T-cell (primary cell): ENCODE results near the gene SLAMF8. TPM values are rescaled to one million over a fixed set of nuclear protein-coding genes. Genes with fewer than 3 reads are reported as not detected.

Experiments
- ATAC-seq, 4 experiments: fragments of 200-7000 bp in 3 of 4; fragments of 150-1000 bp in 1 of 4; cut with Tn5 transposase; replicated peaks in 1 of 4; 1 replicate in 3 of 4; 2 replicates in 1 of 4; pipeline ENCODE4 v1.10.0; 2021; ENCODE audit warnings: moderate library complexity in 3 of 4, mild to moderate bottlenecking in 2 of 4, moderate number of reproducible peaks in 1 of 4
- CTCF ChIA-PET, 2 donors: fragments of 300-600 bp; sonication (Branson Sonifier 250); formaldehyde crosslinking; loops; one replicate each; lab custom pipeline; 2022; ENCODE audit warnings: antibody characterized with exemption in 2 of 2; lab: Charles Lee
- POLR2A ChIA-PET, 2 donors: fragments of 300-600 bp; sonication (Branson Sonifier 250); formaldehyde crosslinking; loops; one replicate each; lab custom pipeline; 2022; ENCODE audit warnings: antibody characterized with exemption in 2 of 2; lab: Charles Lee
- DNase-seq, 35 experiments: peaks; one replicate each; pipeline versions ENCODE4 v3.0.0 to v3.0.0-alpha.2; 2013 to 2023
- H3K27ac ChIP-seq: one replicate; pipeline ENCODE4 v1.5.1; 2013; ENCODE audit warnings: low read length
- H3K27me3 ChIP-seq, 2 experiments: replicated peaks in 1 of 2; 1 replicate in 1 of 2; 2 replicates in 1 of 2; pipeline versions ENCODE4 v1.6.1 to v1.7.0; 2013; ENCODE audit warnings: low read length in 1 of 2, mixed read lengths in 1 of 2; ENCODE audit not compliant: control insufficient read depth in 2 of 2, insufficient read depth in 2 of 2; ENCODE audit errors: extremely low read depth in 1 of 2
- H3K36me3 ChIP-seq, 2 donors: 1 replicate in 1 of 2; 2 replicates in 1 of 2; pipeline versions ENCODE4 v1.6.1 to v1.7.0; 2013; ENCODE audit warnings: low read length in 1 of 2; ENCODE audit not compliant: control insufficient read depth in 2 of 2, insufficient read depth in 1 of 2; ENCODE audit errors: extremely low read depth in 1 of 2
- H3K4me1 ChIP-seq, 2 experiments: 1 replicate in 1 of 2; 2 replicates in 1 of 2; pipeline versions ENCODE4 v1.6.1 to v1.7.0; 2013; ENCODE audit warnings: low read length in 2 of 2, mixed read lengths in 1 of 2; ENCODE audit not compliant: insufficient read depth in 2 of 2, control insufficient read depth in 1 of 2; ENCODE audit errors: extremely low read depth in 1 of 2
- H3K4me3 ChIP-seq, 2 donors: 1 replicate in 1 of 2; 2 replicates in 1 of 2; pipeline versions ENCODE4 v1.5.1 to v1.7.0; 2013; ENCODE audit warnings: mild to moderate bottlenecking in 2 of 2, low read length in 1 of 2, moderate library complexity in 1 of 2; ENCODE audit not compliant: control insufficient read depth in 1 of 2; ENCODE audit errors: extremely low read depth in 1 of 2
- H3K9me3 ChIP-seq: 2 replicates; pipeline ENCODE4 v1.7.0; 2013
- H3K27ac Mint-ChIP-seq, 2 donors: one replicate each; pipeline ENCODE4 v1.8.0; 2020 to 2021; ENCODE audit warnings: mild to moderate bottlenecking in 2 of 2, mixed read lengths in 2 of 2
- H3K27me3 Mint-ChIP-seq, 2 donors: one replicate each; pipeline ENCODE4 v1.8.0; 2021 to 2022; ENCODE audit warnings: mixed read lengths in 2 of 2
- H3K36me3 Mint-ChIP-seq: one replicate; pipeline ENCODE4 v1.8.0; 2021; ENCODE audit warnings: mixed read lengths
- H3K4me1 Mint-ChIP-seq, 3 donors: one replicate each; pipeline ENCODE4 v1.8.0; 2020 to 2022; ENCODE audit warnings: mixed read lengths in 3 of 3, mild to moderate bottlenecking in 1 of 3
- H3K4me3 Mint-ChIP-seq, 3 donors: one replicate each; pipeline ENCODE4 v1.8.0; 2020 to 2022; ENCODE audit warnings: mild to moderate bottlenecking in 3 of 3, mixed read lengths in 3 of 3, moderate library complexity in 3 of 3
- H3K9me3 Mint-ChIP-seq, 3 donors: one replicate each; pipeline ENCODE4 v1.8.0; 2020 to 2022; ENCODE audit warnings: mixed read lengths in 3 of 3
- WGBS: methylation state at CpG from one replicate; pipeline ENCODE4 v1.1.5; 2013; ENCODE audit warnings: missing lambda C conversion rate; ENCODE audit not compliant: insufficient coverage; 5-methylcytosine and 5-hydroxymethylcytosine counted together
- total RNA-seq, 35 experiments: library from RNA in 6 of 35; stranded (reverse) in 6 of 35; fragments of 120-200 nt in 1 of 35; gene quantifications; one replicate each; pipeline versions ENCODE4 v1.2.1 to v1.2.4 and lab custom pipeline; 2013 to 2026

Gene SLAMF8
- total RNA-seq, 5 donors from 2014 or later (not counting 1 experiment from before 2014, with no cell fraction given): 0.41 to 1.0 (median 0.69) TPM; not detected in 1

- ChIA-PET POLR2A (no interaction called here), CTCF (interaction anchor here (0.7 to 1.6 kb wide), 4 partner anchors 85 to 91 kb away, joined by 3 to 7 read pairs (median 4); no protein-coding TSS in a partner anchor)
- H3K27me3 ChIP-seq: no peaks in the 10 kb centered on the region
- peak overlapping the region; percentile 22 for H3K27ac ChIP-seq
- WGBS: 86% methylated on average over 2 of the region's 7 CpGs
- H3K36me3 ChIP-seq: peaks cover 0 to 8% of the 10 kb centered on the region in 2 donors
- no peak for DNase-seq
- ATAC-seq: no peak
- Mint-ChIP-seq H3K27me3 (peaks cover 0 to 9% of the 10 kb centered on the region in 2 donors), H3K4me3 (peak overlapping the region in 1 of 3 donors; percentile 11), H3K9me3 (no peaks in the 10 kb centered on the region), H3K36me3 (peaks cover 10% of the 10 kb centered on the region), H3K27ac (peak overlapping the region in 1 of 2 donors; percentile 18), H3K4me1 (peaks cover 22 to 49% (median 31%) of the 10 kb centered on the region in 3 donors)
- no peaks in the 10 kb centered on the region for H3K9me3 ChIP-seq
- H3K4me1 ChIP-seq: peaks cover 12 to 58% of the 10 kb centered on the region in 2 experiments
- peak overlapping the region in 1 of 2 donors; percentile 31 for H3K4me3 ChIP-seq
Measured at GRCh38 chr1:159803956-159804689, 22.6 kb upstream of the SLAMF8 start.

GRCh38 chr1:159804924-159805323 is 21.7 kb upstream of the SLAMF8 start:
- Histone ChIP-seq H3K36me3 (peaks cover 0 to 10% of the 10 kb centered on the region in 2 donors), H3K27ac (no peak overlapping the region), H3K4me3 (no peak overlapping the region), H3K27me3 (peaks cover 0 to 4% of the 10 kb centered on the region in 2 experiments), H3K9me3 (no peaks in the 10 kb centered on the region), H3K4me1 (peaks cover 7 to 51% of the 10 kb centered on the region in 2 experiments)
- no peak overlapping the region for H3K27ac Mint-ChIP-seq
- H3K27me3 Mint-ChIP-seq: peaks cover 0 to 7% of the 10 kb centered on the region in 2 donors
- no peaks in the 10 kb centered on the region for H3K9me3 Mint-ChIP-seq
- POLR2A ChIA-PET: no interaction called here
- no CpG with 5 or more reads among the region's 2 CpGs for WGBS
- H3K4me1 Mint-ChIP-seq: peaks cover 14 to 41% (median 23%) of the 10 kb centered on the region in 3 donors
- H3K36me3 Mint-ChIP-seq: peaks cover 10% of the 10 kb centered on the region
- DNase-seq (no peak), ATAC-seq (no peak)
- H3K4me3 Mint-ChIP-seq: no peak overlapping the region
- CTCF ChIA-PET: interaction anchor here in 1 of 2 donors (0.7 kb wide), 1 partner anchor 85 kb away, joined by 3 read pairs; no protein-coding TSS in a partner anchor

- no peaks in the 10 kb centered on the region for H3K36me3 ChIP-seq
- no peaks in the 10 kb centered on the region for H3K4me1 ChIP-seq
- no peak for ATAC-seq
- no peaks in the 10 kb centered on the region for H3K9me3 ChIP-seq
- Mint-ChIP-seq H3K27ac (no peak overlapping the region), H3K36me3 (no peaks in the 10 kb centered on the region), H3K9me3 (no peaks in the 10 kb centered on the region), H3K27me3 (no peaks in the 10 kb centered on the region), H3K4me1 (no peaks in the 10 kb centered on the region), H3K4me3 (no peak overlapping the region)
- CTCF ChIA-PET: no interaction called here
- DNase-seq: no peak
- POLR2A ChIA-PET: no interaction called here
- no peaks in the 10 kb centered on the region for H3K27me3 ChIP-seq
- no peak overlapping the region for H3K27ac ChIP-seq
- H3K4me3 ChIP-seq: no peak overlapping the region
- WGBS: no CpG with 5 or more reads among the region's 8 CpGs
Measured at GRCh38 chr1:159815926-159816325, 10.7 kb upstream of the SLAMF8 start.

GRCh38 chr1:159817276-159818041 is 9.2 kb upstream of the SLAMF8 start:
- H3K27ac Mint-ChIP-seq: peak overlapping the region in 1 of 2 donors; percentile 14
- H3K36me3 ChIP-seq: no peaks in the 10 kb centered on the region
- ChIA-PET POLR2A (interaction anchor here in 1 of 2 donors (0.6 kb wide), 1 partner anchor 18 kb away, joined by 3 read pairs; no protein-coding TSS in a partner anchor), CTCF (no interaction called here)
- no peak overlapping the region for H3K4me3 Mint-ChIP-seq
- H3K27me3 ChIP-seq: no peaks in the 10 kb centered on the region
- no peaks in the 10 kb centered on the region for H3K9me3 ChIP-seq
- H3K36me3 Mint-ChIP-seq: no peaks in the 10 kb centered on the region
- DNase-seq (no peak), ATAC-seq (no peak)
- H3K4me3 ChIP-seq: no peak overlapping the region
- H3K27ac ChIP-seq: no peak overlapping the region
- H3K4me1 ChIP-seq: peaks cover 0 to 9% of the 10 kb centered on the region in 2 experiments
- H3K4me1 Mint-ChIP-seq: no peaks in the 10 kb centered on the region
- H3K27me3 Mint-ChIP-seq: no peaks in the 10 kb centered on the region
- WGBS: 89% methylated on average over 5 of the region's 11 CpGs
- no peaks in the 10 kb centered on the region for H3K9me3 Mint-ChIP-seq

GRCh38 chr1:159821171-159821867 is 5.4 kb upstream of the SLAMF8 start:
- peaks cover 19 to 25% (median 20%) of the 10 kb centered on the region in 3 donors for H3K4me1 Mint-ChIP-seq
- Histone ChIP-seq H3K4me1 (peaks cover 10 to 47% of the 10 kb centered on the region in 2 experiments), H3K4me3 (no peak overlapping the region), H3K27ac (no peak overlapping the region), H3K9me3 (no peaks in the 10 kb centered on the region), H3K27me3 (peaks cover 0 to 3% of the 10 kb centered on the region in 2 experiments), H3K36me3 (no peaks in the 10 kb centered on the region)
- ChIA-PET CTCF (no interaction called here), POLR2A (no interaction called here)
- H3K27me3 Mint-ChIP-seq: no peaks in the 10 kb centered on the region
- 96% methylated on average over 4 of the region's 9 CpGs for WGBS
- H3K36me3 Mint-ChIP-seq: no peaks in the 10 kb centered on the region
- no peaks in the 10 kb centered on the region for H3K9me3 Mint-ChIP-seq
- ATAC-seq (no peak), DNase-seq (peak in 4 of 35 experiments; percentile 7 to 39 (median 24))
- H3K4me3 Mint-ChIP-seq: no peak overlapping the region
- no peak overlapping the region for H3K27ac Mint-ChIP-seq

- DNase-seq: no peak
- H3K9me3 Mint-ChIP-seq: peaks cover 0 to 5% (median 3%) of the 10 kb centered on the region in 3 donors
- Histone ChIP-seq H3K4me1 (peaks cover 20 to 68% of the 10 kb centered on the region in 2 experiments), H3K9me3 (no peaks in the 10 kb centered on the region), H3K36me3 (no peaks in the 10 kb centered on the region), H3K4me3 (no peak overlapping the region), H3K27me3 (peaks cover 0 to 3% of the 10 kb centered on the region in 2 experiments), H3K27ac (no peak overlapping the region)
- H3K27me3 Mint-ChIP-seq: no peaks in the 10 kb centered on the region
- POLR2A ChIA-PET: interaction anchor here in 1 of 2 donors (0.7 kb wide), 1 partner anchor 1655 kb away, joined by 3 read pairs; no protein-coding TSS in a partner anchor
- H3K4me3 Mint-ChIP-seq: no peak overlapping the region
- CTCF ChIA-PET: no interaction called here
- H3K36me3 Mint-ChIP-seq: no peaks in the 10 kb centered on the region
- H3K27ac Mint-ChIP-seq: no peak overlapping the region
- ATAC-seq: no peak
- H3K4me1 Mint-ChIP-seq: peaks cover 40 to 46% (median 40%) of the 10 kb centered on the region in 3 donors
- no CpG with 5 or more reads among the region's 7 CpGs for WGBS
Measured at GRCh38 chr1:159823406-159823805, 3.3 kb upstream of the SLAMF8 start.
